Endothelial cell of umbilical vein (primary cell): ENCODE results near the gene CACNG4. TPM values are rescaled to one million over a fixed set of nuclear protein-coding genes. Genes with fewer than 3 reads are reported as not detected.

ENCODE experiments used
- BruUV-seq: library from RNA; stranded (reverse); fragments of 400-500 nt; replicated peaks from 2 replicates; lab custom pipeline; 2021; lab: Mats Ljungman, UMichigan
- CTCF ChIA-PET: fragments of 300-600, 350-600 bp; sonication (Branson Sonifier 250); formaldehyde crosslinking; loops from one replicate; lab custom pipeline; 2021; ENCODE audit warnings: antibody characterized with exemption, inconsistent platforms; lab: Charles Lee
- POLR2A ChIA-PET: fragments of 300-600, 350-600 bp; sonication (Branson Sonifier 250); formaldehyde crosslinking; loops from one replicate; lab custom pipeline; 2021; ENCODE audit warnings: antibody characterized with exemption, inconsistent platforms; lab: Charles Lee
- DNase-seq: peaks from one replicate; pipeline ENCODE4 v3.0.0-alpha.2; 2011; ENCODE audit warnings: low read depth, low spot score
- FAIRE-seq: peaks from 2 replicates; lab custom pipeline; 2011; peaks lifted over from hg19 to GRCh38; lab: Jason Lieb, UNC
- H2AFZ ChIP-seq: 2 replicates; pipeline ENCODE4 v1.6.0; 2012; ENCODE audit warnings: low read depth, low read length, control low read depth, inconsistent platforms
- H3K27ac ChIP-seq: 2 replicates; pipeline ENCODE4 v1.5.1; 2011; ENCODE audit warnings: low read depth, mild to moderate bottlenecking, control low read depth, low read length, moderate library complexity; ENCODE audit not compliant: insufficient read depth
- H3K27me3 ChIP-seq, 2 experiments: 2 replicates each; pipeline versions ENCODE4 v1.6.0 to v1.6.1; 2011; ENCODE audit warnings: low read length in 2 of 2, mixed read lengths in 1 of 2; ENCODE audit not compliant: control insufficient read depth in 2 of 2, insufficient read depth in 2 of 2
- H3K36me3 ChIP-seq, 2 experiments: 2 replicates in 1 of 2; 3 replicates in 1 of 2; pipeline ENCODE4 v1.5.1; 2011; ENCODE audit warnings: low read length in 2 of 2, mild to moderate bottlenecking in 1 of 2, moderate library complexity in 1 of 2; ENCODE audit not compliant: control insufficient read depth in 2 of 2, insufficient read depth in 2 of 2; ENCODE audit errors: extremely low read depth in 1 of 2
- H3K4me1 ChIP-seq: 3 replicates; pipeline ENCODE4 v1.5.1; 2011; ENCODE audit warnings: mild to moderate bottlenecking, low read length; ENCODE audit not compliant: control insufficient read depth, insufficient read depth; ENCODE audit errors: extremely low read depth
- H3K4me2 ChIP-seq: 2 replicates; pipeline ENCODE4 v1.6.1; 2011; ENCODE audit warnings: low read length, control low read depth, mixed read lengths; ENCODE audit not compliant: insufficient read depth
- H3K4me3 ChIP-seq, 3 experiments: fragments of 200-600 bp in 1 of 3; sonication (generic), shearing (Covaris generic) in 1 of 3; replicated peaks in 1 of 3; 2 replicates each; pipeline ENCODE4 v1.5.1; 2011 to 2016; ENCODE audit warnings: control low read depth in 3 of 3, low read length in 3 of 3, mild to moderate bottlenecking in 2 of 3, inconsistent platforms in 1 of 3, low read depth in 1 of 3, moderate library complexity in 1 of 3; ENCODE audit not compliant: insufficient read depth in 1 of 3
- H3K79me2 ChIP-seq: 2 replicates; pipeline ENCODE4 v1.6.0; 2012; ENCODE audit warnings: low read length, inconsistent platforms; ENCODE audit not compliant: control insufficient read depth, insufficient read depth
- H3K9ac ChIP-seq: replicated peaks from 2 replicates; pipeline ENCODE3; 2011; ENCODE audit warnings: low read length, control low read depth; ENCODE audit not compliant: insufficient read depth; ENCODE audit errors: extremely low read depth
- H3K9me1 ChIP-seq: replicated peaks from 3 replicates; pipeline ENCODE4 v1.6.0; 2011; ENCODE audit warnings: mild to moderate bottlenecking, low read length; ENCODE audit not compliant: control insufficient read depth, insufficient read depth; ENCODE audit errors: extremely low read depth
- H3K9me3 ChIP-seq: replicated peaks from 2 replicates; pipeline ENCODE4 v1.5.1; 2012; ENCODE audit warnings: low read length, inconsistent platforms; ENCODE audit not compliant: control insufficient read depth, insufficient read depth
- H4K20me1 ChIP-seq: replicated peaks from 2 replicates; pipeline ENCODE3; 2011; ENCODE audit warnings: mild to moderate bottlenecking, low read length; ENCODE audit not compliant: control insufficient read depth, insufficient read depth; ENCODE audit errors: extremely low read depth
- CTCF ChIP-seq, 2 donors: IDR thresholded peaks; 1 replicate in 1 of 2; 2 replicates in 1 of 2; pipeline ENCODE4 v1.5.1; 2011; ENCODE audit warnings: low read length in 2 of 2, mild to moderate bottlenecking in 2 of 2, moderate library complexity in 2 of 2, control low read depth in 1 of 2, inconsistent platforms in 1 of 2, low read depth in 1 of 2; ENCODE audit not compliant: insufficient read depth in 1 of 2; ENCODE audit errors: extremely low read depth in 1 of 2
- EZH2 ChIP-seq: IDR thresholded peaks from 2 replicates; pipeline ENCODE4 v1.6.1; 2012; ENCODE audit warnings: borderline replicate concordance, low read depth, mild to moderate bottlenecking, moderate library complexity, low read length, inconsistent platforms; ENCODE audit not compliant: severe bottlenecking
- FOS ChIP-seq: IDR thresholded peaks from 2 replicates; pipeline ENCODE4 v1.6.1; 2011; ENCODE audit warnings: mild to moderate bottlenecking, low read length, moderate library complexity, borderline replicate concordance; ENCODE audit not compliant: insufficient read depth
- GATA2 ChIP-seq: IDR thresholded peaks from 2 replicates; pipeline ENCODE4 v1.7.0; 2011; ENCODE audit warnings: low read depth, mild to moderate bottlenecking, moderate library complexity, mixed read lengths, low read length; ENCODE audit not compliant: insufficient read length, insufficient read depth
- JUN ChIP-seq: IDR thresholded peaks from 2 replicates; pipeline ENCODE4 v1.6.1; 2011; ENCODE audit warnings: borderline replicate concordance, low read depth; ENCODE audit not compliant: insufficient read length, insufficient read depth
- MAX ChIP-seq: IDR thresholded peaks from 2 replicates; pipeline ENCODE4 v1.6.1; 2011; ENCODE audit not compliant: insufficient read depth, insufficient read length
- MYC ChIP-seq: IDR thresholded peaks from one replicate; pipeline ENCODE4 v1.6.1; 2011; ENCODE audit warnings: mild to moderate bottlenecking, low read depth, low read length
- POLR2A ChIP-seq: IDR thresholded peaks from 2 replicates; pipeline ENCODE4 v1.6.1; 2012; ENCODE audit warnings: low read depth, mild to moderate bottlenecking, control low read depth, low read length
- POLR2AphosphoS5 ChIP-seq: IDR thresholded peaks from 2 replicates; pipeline ENCODE4 v1.6.1; 2012; ENCODE audit warnings: low read depth, mild to moderate bottlenecking, control low read depth, low read length, moderate library complexity; ENCODE audit not compliant: insufficient read depth
- dilution Hi-C: fragments of 300-500 bp; cut with MboI; formaldehyde crosslinking; loops from one replicate; pipeline ENCODE4 v1.15.0; 2019; ENCODE audit warnings: low sequenced_read_pairs; ENCODE audit not compliant: extremely low pct_ligation_motif_present
- intact Hi-C: fragments of 100-400 bp; cut with micrococcal nuclease; formaldehyde crosslinking; loops from one replicate; pipeline ENCODE4 v1.10.0; 2022
- polyA plus RNA-seq, 4 experiments: library from polyadenylated mRNA; depleted of rRNA in 3 of 4; stranded (reverse) in 3 of 4; unstranded in 1 of 4; fragments of >200 nt; gene quantifications; 2 replicates each; pipeline versions ENCODE4 v1.2.1 to v1.2.3, GENCODE V29; 2011 to 2012; ENCODE audit warnings: missing spikeins in 1 of 4
- total RNA-seq: library from RNA; stranded (reverse); gene quantifications from 2 replicates; pipeline ENCODE4 v1.2.3, GENCODE V29; 2021

Gene CACNG4
- total and polyA plus RNA-seq, 2 donors (not counting 3 experiments of a cell fraction or from before 2014, with no cell fraction given): not detected

GRCh38 chr17:66930933-66931332 lies 33.6 kb upstream of the CACNG4 start:
- no peak overlapping the region for H3K9ac ChIP-seq
- no peak overlapping the region for H2AFZ ChIP-seq
- H3K9me3 ChIP-seq: no peaks in the 10 kb centered on the region
- no TSS peak for BruUV-seq
- no peak overlapping the region for H3K4me2 ChIP-seq
- no peaks in the 10 kb centered on the region for H3K4me1 ChIP-seq
- intact Hi-C loops (no loop called here), dilution Hi-C loops (no loop called here)
- no peak for DNase-seq
- H3K27me3 ChIP-seq: peaks cover 2 to 9% of the 10 kb centered on the region in 2 experiments
- H3K27ac ChIP-seq: no peak overlapping the region
- FAIRE-seq: no peak
- no peaks in the 10 kb centered on the region for H3K79me2 ChIP-seq
- no peak for TF ChIP-seq JUN
- no peak overlapping the region for H3K4me3 ChIP-seq
- ChIA-PET CTCF (interaction anchor here (1.0 kb wide), 1 partner anchor 10 kb away, joined by 4 read pairs; no protein-coding TSS in a partner anchor), POLR2A (no interaction called here)
- H3K36me3 ChIP-seq: no peaks in the 10 kb centered on the region
- H3K9me1 ChIP-seq: no peaks in the 10 kb centered on the region
- H4K20me1 ChIP-seq: no peaks in the 10 kb centered on the region

- H2AFZ ChIP-seq: no peak overlapping the region
- no peak overlapping the region for H3K27ac ChIP-seq
- H3K4me2 ChIP-seq: no peak overlapping the region
- POLR2A ChIA-PET: no interaction called here
- H3K27me3 ChIP-seq: peaks cover 0 to 5% of the 10 kb centered on the region in 2 experiments
- H4K20me1 ChIP-seq: no peaks in the 10 kb centered on the region
- FAIRE-seq: no peak
- H3K4me1 ChIP-seq: no peaks in the 10 kb centered on the region
- no peaks in the 10 kb centered on the region for H3K36me3 ChIP-seq
- intact Hi-C loops: no loop called here
- H3K9ac ChIP-seq: no peak overlapping the region
- CTCF ChIA-PET: no interaction called here
- DNase-seq: no peak
- H3K9me1 ChIP-seq: no peaks in the 10 kb centered on the region
- H3K9me3 ChIP-seq: no peaks in the 10 kb centered on the region
- TF ChIP-seq MYC (no peak), CTCF (IDR thresholded peaks at IDR 0.05; ENCODE audit: extremely low read depth in 1 of 2, insufficient read depth in 1 of 2, low read depth in 1 of 2, low read length in 2 of 2) (no peak), POLR2A (no peak), POLR2AphosphoS5 (no peak), MAX (no peak), GATA2 (no peak), EZH2 (no peak), FOS (no peak), JUN (no peak)
- H3K4me3 ChIP-seq: no peak overlapping the region
- dilution Hi-C loops: no loop called here
- no TSS peak for BruUV-seq
- H3K79me2 ChIP-seq: no peaks in the 10 kb centered on the region
Measured at GRCh38 chr17:66932311-66932710, 32.2 kb upstream of the CACNG4 start.
